IPS-18c (cell line): Measurements from ENCODE around the gene GPR39.
"Not testable (repeated sequence)": the region's sequence is repeated elsewhere in the genome, so short reads cannot be mapped to it uniquely, and the experiment has no call there.

Experiments
- H3K4me3 ChIP-seq: 2 replicates; pipeline ENCODE4 v1.7.0; 2013; ENCODE audit warnings: low read depth, mild to moderate bottlenecking, low read length, moderate library complexity; ENCODE audit not compliant: insufficient read depth
- H3K9me3 ChIP-seq: one replicate; pipeline ENCODE4 v1.6.1; 2013; ENCODE audit warnings: mild to moderate bottlenecking, low read length, moderate library complexity; ENCODE audit not compliant: control insufficient read depth, insufficient read depth

The GPR39 gene

DNA sequence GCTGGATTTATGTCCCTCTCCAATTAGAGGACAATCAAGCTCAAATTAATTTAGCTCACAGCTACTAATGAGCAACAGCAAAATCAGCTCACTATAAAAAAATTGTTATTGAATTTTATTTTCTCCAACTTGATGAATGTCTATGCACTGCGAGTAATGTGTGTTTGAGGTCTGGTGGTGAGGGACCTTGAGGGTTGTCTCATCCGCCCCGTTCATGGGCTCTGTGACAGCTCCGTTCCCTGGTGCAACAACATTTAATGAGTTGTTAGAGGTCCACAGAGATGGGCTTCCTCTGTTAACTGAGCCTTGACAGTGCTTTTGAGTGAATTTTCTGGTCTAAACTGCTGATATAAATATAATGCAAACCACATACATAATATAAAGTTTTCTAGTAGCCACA lies 101.7 kb downstream of the GPR39 start:
- Histone ChIP-seq H3K4me3 (no peak overlapping the region), H3K9me3 (no peaks in the 10 kb centered on the region)

GRCh38 chr2:132519566-132519965 lies 103.0 kb downstream of the GPR39 start:
- Histone ChIP-seq H3K4me3 (no peak overlapping the region), H3K9me3 (no peaks in the 10 kb centered on the region)

- Histone ChIP-seq H3K4me3 (no peak overlapping the region), H3K9me3 (no peaks in the 10 kb centered on the region)
These were observed 104.7 kb downstream of the GPR39 start for GRCh38 chr2:132521341-132521740.

DNA sequence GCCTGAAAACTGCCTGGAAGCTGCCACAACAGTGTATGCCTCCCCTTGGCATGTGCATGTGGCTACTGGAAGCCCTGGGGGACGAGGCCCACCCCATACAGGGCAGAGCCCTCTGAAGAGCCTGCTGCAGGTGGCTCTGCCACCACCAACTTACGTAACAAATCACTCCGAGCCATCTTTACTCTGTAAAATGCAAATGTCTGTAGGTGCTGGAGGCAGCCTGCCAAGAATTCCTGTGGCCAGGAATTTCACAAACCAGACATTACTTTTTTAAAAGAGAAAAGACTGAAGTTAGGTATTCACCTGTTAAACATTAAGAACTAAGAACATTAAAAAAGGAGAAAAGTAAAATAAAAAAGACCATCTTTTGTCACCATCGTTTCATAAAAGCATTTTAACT lies 106.3 kb downstream of the GPR39 start:
- no peak overlapping the region for H3K4me3 ChIP-seq
- no peaks in the 10 kb centered on the region for H3K9me3 ChIP-seq

DNA sequence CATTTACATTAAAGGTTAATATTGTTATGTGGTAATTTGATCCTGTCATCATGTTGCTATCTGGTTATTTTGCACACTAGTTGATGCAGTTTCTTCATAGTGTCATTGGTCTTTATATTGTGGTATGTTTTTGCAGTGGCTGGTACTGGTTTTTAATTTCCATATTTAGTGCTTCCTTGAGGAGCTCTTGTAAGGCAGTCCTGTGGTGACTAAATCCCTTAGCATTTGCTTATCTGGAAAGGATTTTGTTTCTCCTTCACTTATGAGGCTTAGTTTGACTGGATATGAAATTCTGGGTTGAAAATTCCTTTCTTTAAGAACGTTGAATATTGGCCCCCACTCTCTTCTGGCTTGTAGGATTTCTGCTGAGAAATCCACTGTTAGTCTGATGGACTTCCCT lies 120.5 kb downstream of the GPR39 start:
- H3K4me3 ChIP-seq, H3K9me3 ChIP-seq: not testable (repeated sequence)

GRCh38 chr2:132538331-132538855 lies 121.8 kb downstream of the GPR39 start:
- peaks cover 5% of the 10 kb centered on the region for H3K9me3 ChIP-seq

GRCh38 chr2:132540166-132540565 lies 123.6 kb downstream of the GPR39 start:
- Histone ChIP-seq H3K4me3 (no peak overlapping the region), H3K9me3 (peaks cover 11% of the 10 kb centered on the region)

More at GRCh38 chr2:132538331-132538855, 121.8 kb downstream of the GPR39 start:
- H3K4me3 ChIP-seq: no peak overlapping the region

DNA sequence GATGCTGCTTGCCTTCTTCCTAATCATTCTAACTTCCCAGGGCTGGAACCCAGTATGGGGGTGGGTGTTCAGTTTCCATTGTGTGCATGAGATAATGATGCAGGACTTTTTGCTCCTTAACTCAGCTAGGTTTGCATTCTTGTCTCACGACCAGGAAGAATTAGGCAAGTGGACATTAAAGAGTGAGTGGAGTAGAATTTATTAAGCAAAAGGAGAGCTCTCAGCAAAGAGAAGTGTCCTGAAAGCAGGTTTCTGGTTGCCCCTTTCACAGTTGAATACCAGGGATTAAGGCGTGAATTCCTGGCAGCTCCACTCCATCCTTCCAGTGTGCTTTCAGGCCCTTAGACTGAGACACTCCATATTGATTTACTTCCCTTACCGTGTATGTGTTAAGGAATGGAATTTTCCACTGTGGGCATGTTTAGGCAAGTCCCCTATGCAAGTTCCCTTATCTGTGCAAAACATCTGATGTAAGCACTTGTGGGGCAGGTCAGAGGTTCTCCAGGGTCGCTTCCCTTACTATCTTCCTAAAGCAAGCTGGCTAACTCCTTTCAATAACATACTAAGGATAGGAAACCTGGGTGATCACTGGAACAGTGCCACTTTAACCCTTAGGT lies 126.5 kb downstream of the GPR39 start:
- no peak overlapping the region for H3K4me3 ChIP-seq
- H3K9me3 ChIP-seq: peaks cover 14% of the 10 kb centered on the region

DNA sequence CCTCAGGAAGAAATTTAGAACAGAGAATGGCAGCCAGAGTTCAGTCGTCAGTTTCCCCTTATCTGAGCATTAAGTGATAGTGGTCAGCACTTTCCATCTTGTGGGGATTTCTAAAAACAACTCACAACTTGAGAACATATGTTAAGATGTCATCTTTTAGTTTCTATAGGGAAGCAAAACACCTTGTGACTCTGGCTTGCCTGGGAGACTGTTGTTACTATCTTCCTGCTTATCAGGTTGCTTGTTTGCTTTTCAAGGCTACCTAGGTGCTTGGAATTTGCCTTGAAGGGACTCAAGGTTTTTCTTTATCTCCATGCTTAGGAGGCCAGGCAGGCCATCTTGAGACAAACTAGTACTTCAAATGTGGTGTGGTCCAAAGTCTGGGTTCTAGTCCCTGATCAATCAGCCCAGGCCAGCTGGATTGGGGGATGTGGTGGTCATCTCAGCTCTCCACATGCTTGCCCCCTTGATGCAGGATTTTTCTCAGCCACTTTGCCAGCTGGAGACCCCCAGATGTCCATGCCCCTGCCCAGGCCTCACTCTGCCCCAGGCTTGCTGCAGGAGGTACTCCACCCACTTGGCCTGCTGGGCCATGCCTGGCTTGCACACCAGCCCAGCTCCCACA lies 127.5 kb downstream of the GPR39 start:
- no peak overlapping the region; the same call in 1 of the 2 replicates for H3K4me3 ChIP-seq
- peaks cover 14% of the 10 kb centered on the region for H3K9me3 ChIP-seq

DNA sequence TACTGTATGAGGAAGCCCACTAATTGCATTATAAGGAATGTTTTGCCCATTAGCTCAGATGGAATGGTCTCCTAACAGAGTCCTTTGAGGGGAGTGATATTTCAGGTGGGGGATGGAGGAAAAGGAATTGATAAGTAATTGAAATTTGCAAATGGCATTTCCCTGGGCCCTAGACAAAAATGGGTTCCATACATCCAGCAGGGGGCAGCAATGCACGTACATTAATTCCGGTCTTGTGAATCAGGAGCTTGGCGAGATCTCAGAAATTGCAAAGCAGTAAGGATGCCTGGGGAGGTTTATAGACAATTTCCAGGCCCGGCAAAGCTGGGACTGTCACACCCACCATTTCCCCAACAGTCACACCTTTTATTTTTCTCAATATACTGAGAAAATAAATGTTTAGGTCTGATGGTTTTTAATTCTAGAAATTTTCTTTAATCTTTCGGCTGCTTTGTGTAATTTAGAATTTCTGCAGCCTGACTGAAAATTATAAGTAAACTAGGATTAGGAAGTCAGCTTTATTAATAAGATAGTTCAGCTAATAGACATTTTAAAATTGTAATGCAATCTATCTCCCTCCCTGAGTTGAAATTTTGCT lies 130.6 kb downstream of the GPR39 start:
- peaks cover 14% of the 10 kb centered on the region for H3K9me3 ChIP-seq
- H3K4me3 ChIP-seq: no peak overlapping the region

- Histone ChIP-seq H3K9me3 (peaks cover 7% of the 10 kb centered on the region), H3K4me3 (no peak overlapping the region)
These were observed 133.5 kb downstream of the GPR39 start for GRCh38 chr2:132549935-132550670.

DNA sequence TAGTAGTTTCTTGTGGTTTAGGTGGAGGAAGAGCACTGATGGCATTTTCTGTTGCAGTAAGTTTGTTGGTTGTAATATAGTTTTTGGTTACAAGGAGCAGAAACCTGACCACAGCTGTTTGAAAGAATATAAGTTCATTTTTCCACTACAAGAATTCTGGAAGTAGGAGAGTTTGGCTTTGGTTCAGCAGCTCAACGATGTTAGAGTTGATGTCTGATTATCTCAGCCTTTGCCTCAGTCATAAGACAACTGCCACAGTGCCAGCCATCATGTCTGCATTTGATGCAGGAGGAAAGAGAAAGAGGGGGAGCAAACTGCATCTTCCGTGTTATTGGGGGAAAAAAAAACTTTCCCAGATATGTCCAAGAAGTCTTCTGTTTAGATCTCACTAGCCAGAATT lies 134.3 kb downstream of the GPR39 start:
- Histone ChIP-seq H3K9me3 (peaks cover 7% of the 10 kb centered on the region), H3K4me3 (no peak overlapping the region; the same call in 1 of the 2 replicates)

GRCh38 chr2:132557694-132558093 lies 141.1 kb downstream of the GPR39 start:
- Histone ChIP-seq H3K4me3 (no peak overlapping the region), H3K9me3 (peaks cover 3% of the 10 kb centered on the region)

DNA sequence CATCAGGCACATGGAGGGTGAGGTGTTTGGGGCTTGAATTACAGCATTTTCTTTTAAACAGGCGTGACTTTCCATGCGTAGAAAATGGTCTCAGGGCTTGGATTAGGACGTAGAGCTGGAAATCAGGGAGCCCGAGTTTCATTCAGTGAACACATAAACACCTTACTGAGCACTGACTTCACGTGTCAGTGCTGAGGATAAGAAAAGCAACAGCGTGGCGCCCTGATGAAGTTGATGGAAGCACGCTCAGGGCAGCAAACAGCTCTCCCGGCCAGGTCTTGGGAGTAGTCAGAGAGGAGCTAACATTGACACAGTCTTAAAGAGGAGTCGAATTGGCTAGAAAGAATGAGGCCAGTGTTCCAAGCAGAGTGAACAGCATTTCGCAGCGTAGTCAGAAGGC lies 142.7 kb downstream of the GPR39 start:
- Histone ChIP-seq H3K4me3 (no peak overlapping the region), H3K9me3 (no peaks in the 10 kb centered on the region)

GRCh38 chr2:132559921-132560320 lies 143.3 kb downstream of the GPR39 start:
- no peak overlapping the region for H3K4me3 ChIP-seq
- no peaks in the 10 kb centered on the region for H3K9me3 ChIP-seq

DNA sequence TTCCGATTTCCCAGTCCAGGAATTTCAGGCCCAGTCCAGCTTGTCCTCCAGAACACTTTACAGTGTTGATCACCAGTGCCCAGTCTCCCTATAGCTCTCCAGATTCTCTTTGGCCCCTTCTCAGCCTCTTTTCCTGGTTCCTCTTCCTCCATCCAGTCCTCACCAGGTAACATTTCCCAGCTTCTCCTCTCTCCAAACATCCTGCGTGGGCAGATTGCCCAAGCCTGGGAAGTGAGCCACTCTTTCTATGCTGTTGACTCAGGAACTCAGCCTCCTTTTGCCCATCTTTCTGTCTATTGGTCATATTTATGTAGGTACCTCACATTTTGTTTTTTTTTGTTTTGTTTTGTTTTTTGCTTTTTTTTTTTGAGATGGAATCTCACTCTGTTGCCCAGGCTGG lies 144.0 kb downstream of the GPR39 start:
- Histone ChIP-seq H3K9me3 (no peaks in the 10 kb centered on the region), H3K4me3 (no peak overlapping the region)

DNA sequence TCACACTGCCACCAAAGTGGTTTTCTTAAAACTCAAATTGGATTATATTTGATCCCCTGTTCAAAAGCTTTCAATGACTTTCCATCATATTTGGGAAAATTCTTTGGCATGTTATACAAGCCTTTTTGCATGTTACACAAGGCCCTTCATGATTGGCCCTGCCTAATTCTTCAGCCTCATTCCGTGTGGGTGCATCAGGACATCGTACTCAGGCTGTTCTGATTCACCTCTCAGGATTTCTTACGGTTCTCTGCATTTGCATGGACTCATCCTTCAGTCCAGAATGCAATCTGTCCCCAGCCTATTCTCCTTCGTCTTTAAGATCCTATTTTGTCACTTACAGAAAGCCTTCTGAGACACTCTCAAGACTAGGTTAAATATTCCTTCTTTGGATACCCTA lies 145.6 kb downstream of the GPR39 start:
- no peaks in the 10 kb centered on the region for H3K9me3 ChIP-seq
- no peak overlapping the region for H3K4me3 ChIP-seq

DNA sequence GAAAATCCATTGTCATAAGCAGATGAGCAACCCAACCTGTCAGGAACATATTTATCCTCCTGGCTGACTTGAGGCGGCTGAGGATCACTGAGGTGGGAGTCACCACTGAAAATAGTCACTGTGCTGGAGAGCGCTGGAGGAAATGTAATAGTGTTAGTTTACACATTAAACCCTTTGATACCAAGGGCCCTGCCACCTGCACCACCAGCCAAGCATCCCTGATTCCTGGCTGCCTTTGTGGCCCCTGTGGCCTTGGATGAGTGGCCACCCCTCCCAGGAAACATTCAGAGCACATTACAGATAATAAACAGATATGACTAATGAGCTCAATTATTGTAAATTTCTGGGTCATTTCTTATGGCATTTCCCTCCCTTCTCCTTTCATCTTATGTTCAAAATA lies 147.5 kb downstream of the GPR39 start:
- H3K9me3 ChIP-seq: no peaks in the 10 kb centered on the region

More for the DNA sequence above, 147.5 kb downstream of the GPR39 start:
- H3K4me3 ChIP-seq: no peak overlapping the region
